Ascending aorta (tissue), 2 donors: ENCODE measurements around the gene MRGPRD. TPM values are rescaled to one million over a fixed set of nuclear protein-coding genes. Genes with fewer than 3 reads are reported as not detected.
A peak's percentile ranks its signal among the peaks of the same experiment; 100 is the strongest.

Source experiments
- DNase-seq, 2 donors: peaks; one replicate each; pipeline ENCODE4 v3.0.0-alpha.2; 2019; ENCODE audit warnings: low spot score in 2 of 2
- H3K27ac ChIP-seq, 2 donors: fragments of 200-600 bp; sonication (generic); one replicate each; pipeline ENCODE4 v1.5.1; 2016 to 2017; ENCODE audit warnings: mild to moderate bottlenecking in 1 of 2
- H3K27me3 ChIP-seq: fragments of 200-600 bp; sonication (generic); one replicate; pipeline ENCODE4 v1.5.1; 2017
- H3K36me3 ChIP-seq, 2 donors: fragments of 200-600 bp; sonication (generic); one replicate each; pipeline ENCODE4 v1.5.1; 2016
- H3K4me1 ChIP-seq, 2 donors: fragments of 200-600 bp; sonication (generic); one replicate each; pipeline ENCODE4 v1.5.1; 2016 to 2017; ENCODE audit warnings: mild to moderate bottlenecking in 1 of 2
- H3K4me3 ChIP-seq, 2 donors: fragments of 200-600 bp; sonication (generic); one replicate each; pipeline ENCODE4 v1.5.1; 2016 to 2017; ENCODE audit warnings: mild to moderate bottlenecking in 1 of 2
- H3K9me3 ChIP-seq, 2 donors: fragments of 200-600 bp; sonication (generic); one replicate each; pipeline ENCODE4 v1.5.1; 2016
- intact Hi-C: fragments of 100-400 bp; cut with DNase I; formaldehyde crosslinking; loops from one replicate; pipeline ENCODE4 v1.15.1; 2023
- total RNA-seq: library from RNA; depleted of rRNA; stranded (reverse); fragments of >200 nt; gene quantifications from one replicate; pipeline ENCODE4 v1.1.0, GENCODE V29; 2016
- TF ChIP-seq, protein P1 (sequence below), 3 experiments: fragments of 200-600 bp in 2 of 3; fragments of 450-650 bp in 1 of 3; sonication (generic) in 2 of 3; IDR thresholded peaks; one replicate each; pipeline ENCODE4 v1.5.1; 2016 to 2019; ENCODE audit warnings: antibody characterized with exemption in 3 of 3, mild to moderate bottlenecking in 1 of 3, moderate library complexity in 1 of 3

Gene MRGPRD
- total RNA-seq, 1 donor from 2014 or later = not detected

- no peak for DNase-seq
- peak overlapping the region; percentile 93 to 95 for H3K27ac ChIP-seq
- H3K27me3 ChIP-seq = no peaks in the 10 kb centered on the region
- H3K36me3 ChIP-seq = peaks cover 9% of the 10 kb centered on the region in 2 donors
- intact Hi-C loops = loop anchor here (1.0 to 10.0 kb wide), 5 partner anchors 32 to 902 kb away; partner anchors contain the start of genes IGHMBP2, MRPL21 and TPCN2
- no peaks in the 10 kb centered on the region for H3K9me3 ChIP-seq
- peak overlapping the region; percentile 75 to 84 for H3K4me3 ChIP-seq
- peaks cover 18 to 46% of the 10 kb centered on the region in 2 donors for H3K4me1 ChIP-seq
- TF ChIP-seq, protein P1, sequence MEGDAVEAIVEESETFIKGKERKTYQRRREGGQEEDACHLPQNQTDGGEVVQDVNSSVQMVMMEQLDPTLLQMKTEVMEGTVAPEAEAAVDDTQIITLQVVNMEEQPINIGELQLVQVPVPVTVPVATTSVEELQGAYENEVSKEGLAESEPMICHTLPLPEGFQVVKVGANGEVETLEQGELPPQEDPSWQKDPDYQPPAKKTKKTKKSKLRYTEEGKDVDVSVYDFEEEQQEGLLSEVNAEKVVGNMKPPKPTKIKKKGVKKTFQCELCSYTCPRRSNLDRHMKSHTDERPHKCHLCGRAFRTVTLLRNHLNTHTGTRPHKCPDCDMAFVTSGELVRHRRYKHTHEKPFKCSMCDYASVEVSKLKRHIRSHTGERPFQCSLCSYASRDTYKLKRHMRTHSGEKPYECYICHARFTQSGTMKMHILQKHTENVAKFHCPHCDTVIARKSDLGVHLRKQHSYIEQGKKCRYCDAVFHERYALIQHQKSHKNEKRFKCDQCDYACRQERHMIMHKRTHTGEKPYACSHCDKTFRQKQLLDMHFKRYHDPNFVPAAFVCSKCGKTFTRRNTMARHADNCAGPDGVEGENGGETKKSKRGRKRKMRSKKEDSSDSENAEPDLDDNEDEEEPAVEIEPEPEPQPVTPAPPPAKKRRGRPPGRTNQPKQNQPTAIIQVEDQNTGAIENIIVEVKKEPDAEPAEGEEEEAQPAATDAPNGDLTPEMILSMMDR (IDR thresholded peaks at IDR 0.05) = no peak
Measured at GRCh38 chr11:69012092-69013008, 31.6 kb upstream of the MRGPRD start.

DNA sequence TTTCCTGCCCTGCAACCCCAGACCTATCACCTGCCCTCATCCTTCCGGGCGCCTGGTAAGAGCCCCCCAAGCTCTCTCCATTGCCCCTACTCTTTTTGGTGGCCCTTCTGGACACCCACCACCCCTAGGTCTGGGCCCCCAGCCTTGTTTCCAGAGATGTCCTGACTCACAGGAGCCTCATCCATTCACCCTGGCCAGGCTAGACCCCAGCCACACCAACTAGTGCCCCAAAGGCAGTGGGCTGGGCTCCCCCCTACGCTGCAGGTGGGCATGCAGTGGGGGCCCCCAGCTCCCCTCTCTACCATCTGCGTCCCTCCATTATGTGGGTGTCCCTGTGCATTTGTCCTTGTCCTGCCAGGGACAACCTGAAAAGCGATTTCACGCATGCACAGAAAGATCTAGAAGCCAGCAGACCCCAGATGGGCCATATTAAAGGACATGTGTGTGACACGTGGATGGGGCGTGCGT, 30.9 kb upstream of the MRGPRD start:
- intact Hi-C loops = loop anchor here (1.0 to 10.0 kb wide), 7 partner anchors 10 to 903 kb away; partner anchors contain the start of genes CPT1A, IGHMBP2 and MRPL21
- peak overlapping the region; percentile 75 to 84 for H3K4me3 ChIP-seq
- no peaks in the 10 kb centered on the region for H3K9me3 ChIP-seq
- no peak for DNase-seq
- H3K36me3 ChIP-seq = peaks cover 15% of the 10 kb centered on the region in 2 donors
- H3K4me1 ChIP-seq = peaks cover 18 to 49% of the 10 kb centered on the region in 2 donors
- peak overlapping the region; percentile 93 to 95 for H3K27ac ChIP-seq
- TF ChIP-seq, protein P1 (IDR thresholded peaks at IDR 0.05) = no peak
- no peaks in the 10 kb centered on the region for H3K27me3 ChIP-seq

GRCh38 chr11:69010964-69011623, 30.3 kb upstream of the MRGPRD start:
- peaks cover 18 to 20% of the 10 kb centered on the region in 2 donors for H3K36me3 ChIP-seq
- peak overlapping the region; percentile 93 to 95 for H3K27ac ChIP-seq
- TF ChIP-seq, protein P1 (IDR thresholded peaks at IDR 0.05) = no peak
- intact Hi-C loops = loop anchor here (1.0 to 10.0 kb wide), 6 partner anchors 10 to 904 kb away; partner anchors contain the start of genes CPT1A, IGHMBP2 and MRPL21
- H3K27me3 ChIP-seq = no peaks in the 10 kb centered on the region
- no peaks in the 10 kb centered on the region for H3K9me3 ChIP-seq
- peaks cover 18 to 49% of the 10 kb centered on the region in 2 donors for H3K4me1 ChIP-seq
- peak in 1 of 2 donors; percentile 91 for DNase-seq
- H3K4me3 ChIP-seq = peak overlapping the region; percentile 75 to 84

DNA sequence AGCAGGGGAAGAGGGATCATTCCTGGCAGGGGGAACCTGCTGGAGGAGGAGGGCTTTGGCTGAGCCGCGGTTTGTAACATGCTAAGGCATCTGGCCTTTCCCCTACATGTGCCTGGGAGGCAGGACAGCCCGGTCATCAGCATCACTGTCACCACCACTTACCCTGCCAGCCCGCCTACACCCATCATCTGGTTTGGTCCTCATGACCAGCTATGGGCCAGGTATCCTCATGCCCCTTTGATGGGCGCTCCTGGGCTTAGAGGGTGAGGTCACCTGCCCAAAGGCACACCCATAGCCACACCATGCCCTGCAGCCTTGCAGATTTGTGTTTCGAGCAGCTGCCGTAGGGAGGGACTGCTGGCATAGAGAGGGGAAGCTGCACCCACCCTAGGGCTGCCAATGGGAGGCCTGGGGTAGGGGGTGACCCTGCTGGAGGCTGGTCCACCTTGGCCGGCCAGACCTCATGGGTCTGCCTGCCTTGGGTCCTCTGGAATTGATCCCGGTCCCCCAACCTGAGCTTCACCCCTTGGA, 29.6 kb upstream of the MRGPRD start:
- H3K4me3 ChIP-seq = peak overlapping the region; percentile 75 to 84
- no peak for DNase-seq
- TF ChIP-seq, protein P1 (IDR thresholded peaks at IDR 0.05) = no peak
- no peaks in the 10 kb centered on the region for H3K27me3 ChIP-seq
- no peaks in the 10 kb centered on the region for H3K9me3 ChIP-seq
- H3K36me3 ChIP-seq = peaks cover 25 to 27% of the 10 kb centered on the region in 2 donors
- peak overlapping the region; percentile 93 to 95 for H3K27ac ChIP-seq
- H3K4me1 ChIP-seq = peaks cover 18 to 49% of the 10 kb centered on the region in 2 donors
- intact Hi-C loops = loop anchor here (2.0 to 10.0 kb wide), 5 partner anchors 68 to 904 kb away; partner anchors contain the start of genes CPT1A, IGHMBP2 and MRPL21
